ENCODE data around the gene SDS. TPM values are rescaled to one million over a fixed set of nuclear protein-coding genes. Genes with fewer than 3 reads are reported as not detected.

The SDS gene
- total RNA-seq, 1 donor from 2014 or later, result not detected

GRCh38 chr12:113381220-113381619 lies 22.5 kb downstream of the SDS start:
- no peak for TF ChIP-seq CTCF (IDR thresholded peaks at IDR 0.05; ENCODE audit: borderline replicate concordance)
- no peak for DNase-seq
- Histone ChIP-seq H3K4me3 (no peak overlapping the region), H3K4me1 (no peaks in the 10 kb centered on the region), H3K27me3 (ENCODE audit: low read depth) (no peaks in the 10 kb centered on the region), H3K9me3 (replicated peaks) (no peaks in the 10 kb centered on the region), H3K27ac (replicated peaks) (no peak overlapping the region), H3K36me3 (peaks cover 78% of the 10 kb centered on the region)
- intact Hi-C loops (cut with micrococcal nuclease), result no loop called here

GRCh38 chr12:113378291-113378690 lies 25.4 kb downstream of the SDS start:
- no peaks in the 10 kb centered on the region for H3K27me3 ChIP-seq (ENCODE audit: low read depth)
- H3K27ac ChIP-seq (replicated peaks), result no peak overlapping the region
- intact Hi-C loops (cut with micrococcal nuclease), result no loop called here
- H3K4me1 ChIP-seq, result no peaks in the 10 kb centered on the region
- H3K36me3 ChIP-seq, result peaks cover 74% of the 10 kb centered on the region
- TF ChIP-seq CTCF (IDR thresholded peaks at IDR 0.05; ENCODE audit: borderline replicate concordance), result no peak
- H3K9me3 ChIP-seq (replicated peaks), result no peaks in the 10 kb centered on the region
- no peak for DNase-seq
- no peak overlapping the region for H3K4me3 ChIP-seq

- no peak for TF ChIP-seq CTCF (IDR thresholded peaks at IDR 0.05; ENCODE audit: borderline replicate concordance)
- H3K36me3 ChIP-seq, result peaks cover 84% of the 10 kb centered on the region
- intact Hi-C loops (cut with micrococcal nuclease), result no loop called here
Measured at GRCh38 chr12:113374823-113375428, 28.8 kb downstream of the SDS start.

GRCh38 chr12:113373969-113374368 lies 29.7 kb downstream of the SDS start:
- Histone ChIP-seq H3K36me3 (peaks cover 77% of the 10 kb centered on the region), H3K27ac (replicated peaks) (no peak overlapping the region), H3K4me1 (no peaks in the 10 kb centered on the region), H3K27me3 (ENCODE audit: low read depth) (no peaks in the 10 kb centered on the region), H3K9me3 (replicated peaks) (no peaks in the 10 kb centered on the region), H3K4me3 (no peak overlapping the region)
- TF ChIP-seq CTCF (IDR thresholded peaks at IDR 0.05; ENCODE audit: borderline replicate concordance), result no peak
- intact Hi-C loops (cut with micrococcal nuclease), result no loop called here
- no peak for DNase-seq

More at GRCh38 chr12:113374823-113375428, 28.8 kb downstream of the SDS start:
- Histone ChIP-seq H3K27ac (replicated peaks) (no peak overlapping the region), H3K9me3 (replicated peaks) (no peaks in the 10 kb centered on the region), H3K4me1 (no peaks in the 10 kb centered on the region), H3K4me3 (no peak overlapping the region), H3K27me3 (ENCODE audit: low read depth) (no peaks in the 10 kb centered on the region)
- no peak for DNase-seq

GRCh38 chr12:113373440-113373839 lies 30.2 kb downstream of the SDS start:
- H3K27me3 ChIP-seq (ENCODE audit: low read depth), result no peaks in the 10 kb centered on the region
- H3K4me3 ChIP-seq, result no peak overlapping the region
- H3K9me3 ChIP-seq (replicated peaks), result no peaks in the 10 kb centered on the region
- peaks cover under 1% of the 10 kb centered on the region for H3K4me1 ChIP-seq
- H3K36me3 ChIP-seq, result peaks cover 73% of the 10 kb centered on the region
- no peak for DNase-seq
- TF ChIP-seq CTCF (IDR thresholded peaks at IDR 0.05; ENCODE audit: borderline replicate concordance), result no peak
- intact Hi-C loops (cut with micrococcal nuclease), result no loop called here
- no peak overlapping the region for H3K27ac ChIP-seq (replicated peaks)

Measured in left ventricle myocardium inferior (tissue), 1 donor.